Activated B cell treated with CpG ODN at 0.5 μM for 24 hours (primary cell): ENCODE measurements around the gene DTNBP1. TPM values are rescaled to one million over a fixed set of nuclear protein-coding genes. Genes with fewer than 3 reads are reported as not detected.
A peak's percentile ranks its signal among the peaks of the same experiment; 100 is the strongest.

ENCODE experiments used
- ATAC-seq: fragments of 200-7000 bp; cut with Tn5 transposase; one replicate; pipeline ENCODE4 v1.10.0; 2021; ENCODE audit warnings: low read depth, mild to moderate bottlenecking, moderate library complexity
- CTCF ChIA-PET: fragments of 350-600 bp; sonication (Branson Sonifier 250); formaldehyde crosslinking; loops from one replicate; lab custom pipeline; 2021; ENCODE audit warnings: antibody characterized with exemption; lab: Charles Lee
- POLR2A ChIA-PET: fragments of 350-600 bp; sonication (Branson Sonifier 250); formaldehyde crosslinking; loops from one replicate; lab custom pipeline; 2021; ENCODE audit warnings: antibody characterized with exemption; lab: Charles Lee
- DNase-seq: peaks from one replicate; pipeline ENCODE4 v3.0.0; 2022
- H3K27ac Mint-ChIP-seq: one replicate; pipeline ENCODE4 v1.8.0; 2020; ENCODE audit warnings: mixed read lengths
- H3K27me3 Mint-ChIP-seq: one replicate; pipeline ENCODE4 v1.8.0; 2021; ENCODE audit warnings: mixed read lengths
- H3K36me3 Mint-ChIP-seq: one replicate; pipeline ENCODE4 v1.8.0; 2021; ENCODE audit warnings: low read depth, mixed read lengths
- H3K4me1 Mint-ChIP-seq: one replicate; pipeline ENCODE4 v1.8.0; 2021; ENCODE audit warnings: mixed read lengths
- H3K4me3 Mint-ChIP-seq: one replicate; pipeline ENCODE4 v1.8.0; 2020; ENCODE audit warnings: mild to moderate bottlenecking, mixed read lengths
- H3K9me3 Mint-ChIP-seq: one replicate; pipeline ENCODE4 v1.8.0; 2020; ENCODE audit warnings: mixed read lengths
- CTCF ChIP-seq: fragments of 200-600 bp; IDR thresholded peaks from one replicate; pipeline ENCODE4 v1.8.0; 2022; ENCODE audit warnings: antibody characterized with exemption, mild to moderate bottlenecking
- intact Hi-C: fragments of 100-400 bp; cut with micrococcal nuclease; formaldehyde crosslinking; loops from one replicate; pipeline ENCODE4 v1.15.1; 2024
- total RNA-seq: library from RNA; stranded (reverse); gene quantifications from 2 replicates; pipeline ENCODE4 v1.2.3, GENCODE V29; 2022

DTNBP1 gene
- total RNA-seq, 1 donor from 2014 or later: 50.3 TPM

- peaks cover 56% of the 10 kb centered on the region for H3K4me1 Mint-ChIP-seq
- peak overlapping the region; percentile 87 for H3K4me3 Mint-ChIP-seq
- no peak for TF ChIP-seq CTCF
- ATAC-seq (no peak), DNase-seq (no peak)
- H3K9me3 Mint-ChIP-seq: no peaks in the 10 kb centered on the region
- no peaks in the 10 kb centered on the region for H3K27me3 Mint-ChIP-seq
- intact Hi-C loops: loop anchor here (1.0 to 5.0 kb wide), 5 partner anchors 239 to 758 kb away; partner anchors contain the start of gene MYLIP
- ChIA-PET CTCF (interaction anchor here (1.6 kb wide), 1 partner anchor 38 kb away, joined by 5 read pairs; no protein-coding TSS in a partner anchor), POLR2A (interaction anchor here (0.6 to 1.7 kb wide), 10 partner anchors 8 to 1962 kb away, joined by 3 to 9 read pairs (median 4); partner anchors contain the start of gene MYLIP)
- peak overlapping the region; percentile 89 for H3K27ac Mint-ChIP-seq
- peaks cover 20% of the 10 kb centered on the region for H3K36me3 Mint-ChIP-seq
These were observed 939 bp downstream of the DTNBP1 start for GRCh38 chr6:15661853-15662325.

- DNase-seq: no peak
- ChIA-PET POLR2A (no interaction called here), CTCF (interaction anchor here (1.4 kb wide), 1 partner anchor 35 kb away, joined by 4 read pairs; no protein-coding TSS in a partner anchor)
- peaks cover 71% of the 10 kb centered on the region for H3K4me1 Mint-ChIP-seq
- intact Hi-C loops: no loop called here
- H3K36me3 Mint-ChIP-seq: peaks cover 23% of the 10 kb centered on the region
- no peaks in the 10 kb centered on the region for H3K9me3 Mint-ChIP-seq
- no peak for ATAC-seq
- H3K27me3 Mint-ChIP-seq: no peaks in the 10 kb centered on the region
- TF ChIP-seq CTCF: no peak
- H3K4me3 Mint-ChIP-seq: peak overlapping the region; percentile 65
- peak overlapping the region; percentile 92 for H3K27ac Mint-ChIP-seq
These were observed 3.6 kb downstream of the DTNBP1 start for GRCh38 chr6:15659181-15659580.

GRCh38 chr6:15658181-15658744 is 4.6 kb downstream of the DTNBP1 start:
- DNase-seq: peak; percentile 31
- intact Hi-C loops: no loop called here
- no peak for TF ChIP-seq CTCF
- peak; percentile 7 for ATAC-seq
- H3K4me3 Mint-ChIP-seq: peak overlapping the region; percentile 65
- no peaks in the 10 kb centered on the region for H3K27me3 Mint-ChIP-seq
- H3K9me3 Mint-ChIP-seq: no peaks in the 10 kb centered on the region
- H3K27ac Mint-ChIP-seq: peak overlapping the region; percentile 92
- CTCF ChIA-PET: interaction anchor here (1.4 to 2.0 kb wide), 2 partner anchors 15 to 35 kb away, joined by 4 to 5 read pairs; no protein-coding TSS in a partner anchor
- H3K4me1 Mint-ChIP-seq: peaks cover 76% of the 10 kb centered on the region
- H3K36me3 Mint-ChIP-seq: peaks cover 23% of the 10 kb centered on the region
- POLR2A ChIA-PET: interaction anchor here (0.5 to 0.6 kb wide), 3 partner anchors 109 to 1911 kb away, joined by 4 to 12 read pairs (median 5); no protein-coding TSS in a partner anchor

- DNase-seq (no peak), ATAC-seq (no peak)
- CTCF ChIA-PET: interaction anchor here (2.0 kb wide), 1 partner anchor 14 kb away, joined by 5 read pairs; no protein-coding TSS in a partner anchor
- H3K9me3 Mint-ChIP-seq: no peaks in the 10 kb centered on the region
- no peak for TF ChIP-seq CTCF
- H3K36me3 Mint-ChIP-seq: peaks cover 26% of the 10 kb centered on the region
- peaks cover 80% of the 10 kb centered on the region for H3K4me1 Mint-ChIP-seq
- POLR2A ChIA-PET: no interaction called here
- H3K4me3 Mint-ChIP-seq: no peak overlapping the region
- no peaks in the 10 kb centered on the region for H3K27me3 Mint-ChIP-seq
- H3K27ac Mint-ChIP-seq: peak overlapping the region; percentile 7
- intact Hi-C loops: no loop called here
These were observed 5.5 kb downstream of the DTNBP1 start for GRCh38 chr6:15657290-15657689.

- Mint-ChIP-seq H3K27me3 (no peaks in the 10 kb centered on the region), H3K9me3 (no peaks in the 10 kb centered on the region), H3K4me3 (no peak overlapping the region), H3K36me3 (peaks cover 25% of the 10 kb centered on the region), H3K4me1 (peaks cover 72% of the 10 kb centered on the region), H3K27ac (no peak overlapping the region)
- ChIA-PET POLR2A (interaction anchor here (0.6 kb wide), 1 partner anchor 475 kb away, joined by 7 read pairs; no protein-coding TSS in a partner anchor), CTCF (no interaction called here)
- no peak for DNase-seq
- intact Hi-C loops: no loop called here
- TF ChIP-seq CTCF: no peak
- ATAC-seq: no peak
These were observed 6.7 kb downstream of the DTNBP1 start for GRCh38 chr6:15656145-15656544.
